Endothelial cell of umbilical vein (primary cell): ENCODE results near the gene SLCO3A1. TPM values are rescaled to one million over a fixed set of nuclear protein-coding genes. Genes with fewer than 3 reads are reported as not detected.

ENCODE experiments used
- BruUV-seq: library from RNA; stranded (reverse); fragments of 400-500 nt; replicated peaks from 2 replicates; lab custom pipeline; 2021; lab: Mats Ljungman, UMichigan
- CTCF ChIA-PET: fragments of 300-600, 350-600 bp; sonication (Branson Sonifier 250); formaldehyde crosslinking; loops from one replicate; lab custom pipeline; 2021; ENCODE audit warnings: antibody characterized with exemption, inconsistent platforms; lab: Charles Lee
- POLR2A ChIA-PET: fragments of 300-600, 350-600 bp; sonication (Branson Sonifier 250); formaldehyde crosslinking; loops from one replicate; lab custom pipeline; 2021; ENCODE audit warnings: antibody characterized with exemption, inconsistent platforms; lab: Charles Lee
- DNase-seq: peaks from one replicate; pipeline ENCODE4 v3.0.0-alpha.2; 2011; ENCODE audit warnings: low read depth, low spot score
- FAIRE-seq: peaks from 2 replicates; lab custom pipeline; 2011; peaks lifted over from hg19 to GRCh38; lab: Jason Lieb, UNC
- H2AFZ ChIP-seq: 2 replicates; pipeline ENCODE4 v1.6.0; 2012; ENCODE audit warnings: low read depth, low read length, control low read depth, inconsistent platforms
- H3K27ac ChIP-seq: 2 replicates; pipeline ENCODE4 v1.5.1; 2011; ENCODE audit warnings: low read depth, mild to moderate bottlenecking, control low read depth, low read length, moderate library complexity; ENCODE audit not compliant: insufficient read depth
- H3K27me3 ChIP-seq, 2 experiments: 2 replicates each; pipeline versions ENCODE4 v1.6.0 to v1.6.1; 2011; ENCODE audit warnings: low read length in 2 of 2, mixed read lengths in 1 of 2; ENCODE audit not compliant: control insufficient read depth in 2 of 2, insufficient read depth in 2 of 2
- H3K36me3 ChIP-seq, 2 experiments: 2 replicates in 1 of 2; 3 replicates in 1 of 2; pipeline ENCODE4 v1.5.1; 2011; ENCODE audit warnings: low read length in 2 of 2, mild to moderate bottlenecking in 1 of 2, moderate library complexity in 1 of 2; ENCODE audit not compliant: control insufficient read depth in 2 of 2, insufficient read depth in 2 of 2; ENCODE audit errors: extremely low read depth in 1 of 2
- H3K4me1 ChIP-seq: 3 replicates; pipeline ENCODE4 v1.5.1; 2011; ENCODE audit warnings: mild to moderate bottlenecking, low read length; ENCODE audit not compliant: control insufficient read depth, insufficient read depth; ENCODE audit errors: extremely low read depth
- H3K4me2 ChIP-seq: 2 replicates; pipeline ENCODE4 v1.6.1; 2011; ENCODE audit warnings: low read length, control low read depth, mixed read lengths; ENCODE audit not compliant: insufficient read depth
- H3K4me3 ChIP-seq, 3 experiments: fragments of 200-600 bp in 1 of 3; sonication (generic), shearing (Covaris generic) in 1 of 3; replicated peaks in 1 of 3; 2 replicates each; pipeline ENCODE4 v1.5.1; 2011 to 2016; ENCODE audit warnings: control low read depth in 3 of 3, low read length in 3 of 3, mild to moderate bottlenecking in 2 of 3, inconsistent platforms in 1 of 3, low read depth in 1 of 3, moderate library complexity in 1 of 3; ENCODE audit not compliant: insufficient read depth in 1 of 3
- H3K79me2 ChIP-seq: 2 replicates; pipeline ENCODE4 v1.6.0; 2012; ENCODE audit warnings: low read length, inconsistent platforms; ENCODE audit not compliant: control insufficient read depth, insufficient read depth
- H3K9ac ChIP-seq: replicated peaks from 2 replicates; pipeline ENCODE3; 2011; ENCODE audit warnings: low read length, control low read depth; ENCODE audit not compliant: insufficient read depth; ENCODE audit errors: extremely low read depth
- H3K9me1 ChIP-seq: replicated peaks from 3 replicates; pipeline ENCODE4 v1.6.0; 2011; ENCODE audit warnings: mild to moderate bottlenecking, low read length; ENCODE audit not compliant: control insufficient read depth, insufficient read depth; ENCODE audit errors: extremely low read depth
- H3K9me3 ChIP-seq: replicated peaks from 2 replicates; pipeline ENCODE4 v1.5.1; 2012; ENCODE audit warnings: low read length, inconsistent platforms; ENCODE audit not compliant: control insufficient read depth, insufficient read depth
- H4K20me1 ChIP-seq: replicated peaks from 2 replicates; pipeline ENCODE3; 2011; ENCODE audit warnings: mild to moderate bottlenecking, low read length; ENCODE audit not compliant: control insufficient read depth, insufficient read depth; ENCODE audit errors: extremely low read depth
- CTCF ChIP-seq, 2 donors: IDR thresholded peaks; 1 replicate in 1 of 2; 2 replicates in 1 of 2; pipeline ENCODE4 v1.5.1; 2011; ENCODE audit warnings: low read length in 2 of 2, mild to moderate bottlenecking in 2 of 2, moderate library complexity in 2 of 2, control low read depth in 1 of 2, inconsistent platforms in 1 of 2, low read depth in 1 of 2; ENCODE audit not compliant: insufficient read depth in 1 of 2; ENCODE audit errors: extremely low read depth in 1 of 2
- EZH2 ChIP-seq: IDR thresholded peaks from 2 replicates; pipeline ENCODE4 v1.6.1; 2012; ENCODE audit warnings: borderline replicate concordance, low read depth, mild to moderate bottlenecking, moderate library complexity, low read length, inconsistent platforms; ENCODE audit not compliant: severe bottlenecking
- FOS ChIP-seq: IDR thresholded peaks from 2 replicates; pipeline ENCODE4 v1.6.1; 2011; ENCODE audit warnings: mild to moderate bottlenecking, low read length, moderate library complexity, borderline replicate concordance; ENCODE audit not compliant: insufficient read depth
- GATA2 ChIP-seq: IDR thresholded peaks from 2 replicates; pipeline ENCODE4 v1.7.0; 2011; ENCODE audit warnings: low read depth, mild to moderate bottlenecking, moderate library complexity, mixed read lengths, low read length; ENCODE audit not compliant: insufficient read length, insufficient read depth
- JUN ChIP-seq: IDR thresholded peaks from 2 replicates; pipeline ENCODE4 v1.6.1; 2011; ENCODE audit warnings: borderline replicate concordance, low read depth; ENCODE audit not compliant: insufficient read length, insufficient read depth
- MAX ChIP-seq: IDR thresholded peaks from 2 replicates; pipeline ENCODE4 v1.6.1; 2011; ENCODE audit not compliant: insufficient read depth, insufficient read length
- MYC ChIP-seq: IDR thresholded peaks from one replicate; pipeline ENCODE4 v1.6.1; 2011; ENCODE audit warnings: mild to moderate bottlenecking, low read depth, low read length
- POLR2A ChIP-seq: IDR thresholded peaks from 2 replicates; pipeline ENCODE4 v1.6.1; 2012; ENCODE audit warnings: low read depth, mild to moderate bottlenecking, control low read depth, low read length
- POLR2AphosphoS5 ChIP-seq: IDR thresholded peaks from 2 replicates; pipeline ENCODE4 v1.6.1; 2012; ENCODE audit warnings: low read depth, mild to moderate bottlenecking, control low read depth, low read length, moderate library complexity; ENCODE audit not compliant: insufficient read depth
- dilution Hi-C: fragments of 300-500 bp; cut with MboI; formaldehyde crosslinking; loops from one replicate; pipeline ENCODE4 v1.15.0; 2019; ENCODE audit warnings: low sequenced_read_pairs; ENCODE audit not compliant: extremely low pct_ligation_motif_present
- intact Hi-C: fragments of 100-400 bp; cut with micrococcal nuclease; formaldehyde crosslinking; loops from one replicate; pipeline ENCODE4 v1.10.0; 2022
- polyA plus RNA-seq, 4 experiments: library from polyadenylated mRNA; depleted of rRNA in 3 of 4; stranded (reverse) in 3 of 4; unstranded in 1 of 4; fragments of >200 nt; gene quantifications; 2 replicates each; pipeline versions ENCODE4 v1.2.1 to v1.2.3, GENCODE V29; 2011 to 2012; ENCODE audit warnings: missing spikeins in 1 of 4
- total RNA-seq: library from RNA; stranded (reverse); gene quantifications from 2 replicates; pipeline ENCODE4 v1.2.3, GENCODE V29; 2021

SLCO3A1 gene
- total and polyA plus RNA-seq, 2 donors (not counting 3 experiments of a cell fraction or from before 2014, with no cell fraction given): 0.88 to 0.92 TPM

- H3K4me1 ChIP-seq: no peaks in the 10 kb centered on the region
- no peaks in the 10 kb centered on the region for H3K79me2 ChIP-seq
- ChIA-PET CTCF (no interaction called here), POLR2A (no interaction called here)
- no peak overlapping the region for H3K4me2 ChIP-seq
- H3K9me3 ChIP-seq: no peaks in the 10 kb centered on the region
- no peak overlapping the region for H3K9ac ChIP-seq
- no peaks in the 10 kb centered on the region for H4K20me1 ChIP-seq
- no peak for DNase-seq
- TF ChIP-seq EZH2 (no peak), JUN (no peak), FOS (no peak), MYC (no peak), MAX (no peak), POLR2A (no peak), POLR2AphosphoS5 (no peak), CTCF (IDR thresholded peaks at IDR 0.05; ENCODE audit: extremely low read depth in 1 of 2, insufficient read depth in 1 of 2, low read depth in 1 of 2, low read length in 2 of 2) (no peak), GATA2 (no peak)
- H3K27ac ChIP-seq: no peak overlapping the region
- H2AFZ ChIP-seq: no peak overlapping the region
- no peak for FAIRE-seq
- dilution Hi-C loops: no loop called here
- no peaks in the 10 kb centered on the region for H3K27me3 ChIP-seq
- H3K9me1 ChIP-seq: no peaks in the 10 kb centered on the region
- BruUV-seq: no TSS peak
- no peak overlapping the region for H3K4me3 ChIP-seq
- no peaks in the 10 kb centered on the region for H3K36me3 ChIP-seq
- intact Hi-C loops: no loop called here
Observed at GRCh38 chr15:91824256-91824655, 29.3 kb upstream of the SLCO3A1 start.
